K562 (cell line): ENCODE results near the gene TLCD1. TPM values are rescaled to one million over a fixed set of nuclear protein-coding genes. Genes with fewer than 3 reads are reported as not detected.

Experiments used
- ATAC-seq: fragments of 200-7000 bp; cut with Tn5 transposase; 3 replicates; pipeline ENCODE4 v1.9.1; 2020; ENCODE audit warnings: moderate library complexity
- BruUV-seq: library from RNA; stranded (reverse); fragments of 400-500 nt; replicated peaks from 2 replicates; lab custom pipeline; 2021; lab: Mats Ljungman, UMichigan
- CTCF ChIA-PET: fragments of 300-600 bp; formaldehyde crosslinking; extraction: SDS; loops from one replicate; lab custom pipeline; 2021; ENCODE audit warnings: low intra/inter-chr PET ratio; lab: Yijun Ruan, JAX
- POLR2A ChIA-PET: fragments of 300-600, 350-650 bp; sonication (Branson Sonifier 250); formaldehyde crosslinking; extraction: SDS; loops from one replicate; lab custom pipeline; 2021; ENCODE audit warnings: antibody characterized with exemption, inconsistent platforms; lab: Yijun Ruan, JAX
- DNase-seq, 4 experiments: peaks; one replicate each; pipeline versions ENCODE4 v3.0.0 to v3.0.0-alpha.2; 2011 to 2018; ENCODE audit warnings: low spot score in 3 of 4, mixed read lengths in 3 of 4; ENCODE audit errors: extremely low read depth in 1 of 4
- FAIRE-seq: peaks from 2 replicates; lab custom pipeline; 2011; peaks lifted over from hg19 to GRCh38; lab: Jason Lieb, UNC
- H2AFZ ChIP-seq: 2 replicates; pipeline ENCODE4 v1.6.0; 2011; ENCODE audit warnings: low read depth, low read length, control low read depth, inconsistent platforms
- H3K27ac ChIP-seq: fragments of 200-600 bp; 3 replicates; pipeline ENCODE4 v1.8.0; 2011; ENCODE audit warnings: low read depth, mild to moderate bottlenecking, control low read depth, inconsistent platforms, low read length, moderate library complexity, mixed read lengths; ENCODE audit errors: extremely low read depth
- H3K27me3 ChIP-seq, 2 experiments: fragments of 300-600 bp in 1 of 2; 2 replicates in 1 of 2; 3 replicates in 1 of 2; pipeline versions ENCODE4 v1.6.0 to v1.8.0; 2011; ENCODE audit warnings: inconsistent platforms in 2 of 2, low read length in 2 of 2, mild to moderate bottlenecking in 1 of 2, mixed read lengths in 1 of 2, moderate library complexity in 1 of 2; ENCODE audit not compliant: control insufficient read depth in 2 of 2, insufficient read depth in 2 of 2
- H3K36me3 ChIP-seq: fragments of 300-600 bp; 3 replicates; pipeline ENCODE4 v1.8.0; 2011; ENCODE audit warnings: mild to moderate bottlenecking, low read length, inconsistent platforms; ENCODE audit not compliant: control insufficient read depth, insufficient read depth
- H3K4me1 ChIP-seq, 2 experiments: fragments of 200-600 bp in 1 of 2; replicated peaks in 1 of 2; 2 replicates in 1 of 2; 3 replicates in 1 of 2; pipeline versions ENCODE4 v1.5.1 to v1.8.0; 2011; ENCODE audit warnings: inconsistent platforms in 2 of 2, low read length in 2 of 2, mild to moderate bottlenecking in 1 of 2, mixed read lengths in 1 of 2, moderate library complexity in 1 of 2; ENCODE audit not compliant: control insufficient read depth in 2 of 2, insufficient read depth in 2 of 2
- H3K4me2 ChIP-seq: 2 replicates; pipeline ENCODE4 v1.6.1; 2011; ENCODE audit warnings: low read length, control low read depth, inconsistent platforms, mixed read lengths; ENCODE audit not compliant: insufficient read depth
- H3K4me3 ChIP-seq: fragments of 200-600 bp; sonication (generic), shearing (Covaris generic); 2 replicates; pipeline ENCODE4 v1.5.1; 2016; ENCODE audit warnings: control low read depth, inconsistent platforms
- H3K79me2 ChIP-seq: fragments of 200-600 bp; 3 replicates; pipeline ENCODE4 v1.8.0; 2011; ENCODE audit warnings: low read length, inconsistent platforms; ENCODE audit not compliant: control insufficient read depth, insufficient read depth
- H3K9ac ChIP-seq, 2 experiments: 2 replicates each; pipeline versions ENCODE4 v1.6.0 to v1.6.1; 2011; ENCODE audit warnings: low read depth in 2 of 2, low read length in 2 of 2, control low read depth in 1 of 2, inconsistent platforms in 1 of 2, mild to moderate bottlenecking in 1 of 2, mixed read lengths in 1 of 2; ENCODE audit not compliant: insufficient read depth in 1 of 2
- H3K9me1 ChIP-seq: one replicate; pipeline ENCODE4 v1.6.0; 2011; ENCODE audit warnings: inconsistent platforms, mild to moderate bottlenecking, low read length, moderate library complexity; ENCODE audit not compliant: control insufficient read depth, insufficient read depth
- H3K9me3 ChIP-seq: replicated peaks from 2 replicates; pipeline ENCODE4 v1.5.1; 2011; ENCODE audit warnings: low read depth, low read length, inconsistent platforms; ENCODE audit not compliant: control insufficient read depth, insufficient read depth
- H4K20me1 ChIP-seq: replicated peaks from 2 replicates; pipeline ENCODE4 v1.6.1; 2011; ENCODE audit warnings: low read length, inconsistent platforms, mixed read lengths; ENCODE audit not compliant: control insufficient read depth, insufficient read depth
- CEBPB ChIP-seq: fragments of 450-650 bp; IDR thresholded peaks from 2 replicates; pipeline ENCODE4 v1.6.1; 2016; ENCODE audit warnings: missing genetic modification characterization, missing compliant biosample characterization
- DACH1 ChIP-seq: fragments of 450-650 bp; IDR thresholded peaks from 2 replicates; pipeline ENCODE4 v1.6.1; 2018; ENCODE audit not compliant: partially characterized antibody
- DEAF1 ChIP-seq: fragments of 450-650 bp; formaldehyde crosslinking; IDR thresholded peaks from 2 replicates; pipeline ENCODE4 v1.4.0; 2020; ENCODE audit warnings: mild to moderate bottlenecking, moderate library complexity
- FOXP4 ChIP-seq: sonication (generic); formaldehyde crosslinking; IDR thresholded peaks from 2 replicates; pipeline ENCODE4 v1.8.0; 2022; ENCODE audit warnings: mild to moderate bottlenecking, missing genetic modification reagents, borderline replicate concordance
- GTF2A2 ChIP-seq: IDR thresholded peaks from 2 replicates; pipeline ENCODE4 v1.6.1; 2016; ENCODE audit warnings: mild to moderate bottlenecking, missing genetic modification characterization, missing compliant biosample characterization
- ID3 ChIP-seq, 2 experiments: fragments of 250-450 bp in 1 of 2; fragments of 450-650 bp in 1 of 2; sonication (Bioruptor Pico) in 1 of 2; IDR thresholded peaks; 2 replicates each; pipeline versions ENCODE4 v1.6.1 to v1.8.0; 2016 to 2021; ENCODE audit warnings: mild to moderate bottlenecking in 2 of 2, moderate library complexity in 2 of 2, missing compliant biosample characterization in 1 of 2, missing genetic modification characterization in 1 of 2
- KDM4B ChIP-seq, 2 experiments: fragments of 450-650 bp in 1 of 2; sonication (generic) in 1 of 2; IDR thresholded peaks; 2 replicates each; pipeline ENCODE4 v1.6.1; 2016 to 2017; ENCODE audit warnings: borderline replicate concordance in 2 of 2, antibody characterized with exemption in 1 of 2, low read depth in 1 of 2, mild to moderate bottlenecking in 1 of 2
- MAFK ChIP-seq: IDR thresholded peaks from 2 replicates; pipeline ENCODE4 v1.6.1; 2011; ENCODE audit warnings: low read length, improper control_type of control experiment
- NFRKB ChIP-seq: fragments of 450-650 bp; IDR thresholded peaks from 2 replicates; pipeline ENCODE4 v1.6.1; 2016; ENCODE audit warnings: low read depth
- RBM39 ChIP-seq: fragments of 200-400 bp; formaldehyde crosslinking; optimal IDR thresholded peaks from 2 replicates; pipeline ENCODE3; 2018; ENCODE audit warnings: low read depth, low read length
- TEAD1 ChIP-seq, 2 experiments: fragments of 450-650 bp in 1 of 2; sonication (generic) in 1 of 2; formaldehyde crosslinking; IDR thresholded peaks; 2 replicates each; pipeline versions ENCODE4 v1.4.0 to v1.8.0; 2020 to 2022; ENCODE audit warnings: mild to moderate bottlenecking in 2 of 2, missing genetic modification reagents in 1 of 2
- UBTF ChIP-seq, 2 experiments: IDR thresholded peaks; 2 replicates each; pipeline ENCODE4 v1.6.1; 2012; ENCODE audit warnings: improper control_type of control experiment in 2 of 2, low read depth in 2 of 2, low read length in 2 of 2, borderline replicate concordance in 1 of 2
- ZNF133 ChIP-seq: fragments of 250-450 bp; sonication (Bioruptor Pico); IDR thresholded peaks from 2 replicates; pipeline ENCODE4 v1.4.0; 2020; ENCODE audit warnings: mild to moderate bottlenecking
- ZNF311 ChIP-seq: fragments of 250-450 bp; sonication (Bioruptor Pico); IDR thresholded peaks from 2 replicates; pipeline ENCODE4 v1.4.0; 2020; ENCODE audit warnings: mild to moderate bottlenecking, moderate library complexity
- WGBS: fragments of 100-300 bp; shearing (Covaris generic); methylation state at CpG from one replicate; pipeline ENCODE4 v1.1.6; 2016; ENCODE audit warnings: low coverage, mixed read lengths; ENCODE audit not compliant: insufficient coverage; ENCODE audit errors: missing lambda C conversion rate; 5-methylcytosine and 5-hydroxymethylcytosine counted together
- in situ Hi-C: fragments of 300-500 bp; cut with MboI; formaldehyde crosslinking; loops from 4 replicates; pipeline ENCODE4 v1.15.0; 2018; ENCODE audit warnings: inconsistent platforms, mixed read lengths
- intact Hi-C: fragments of 100-400 bp; cut with micrococcal nuclease; formaldehyde crosslinking; loops from 2 replicates; pipeline ENCODE4 v1.14.2; 2022
- polyA plus RNA-seq, 8 experiments: library from polyadenylated mRNA; depleted of rRNA in 4 of 8; stranded (reverse) in 5 of 8; unstranded in 3 of 8; fragments of >200 nt; fragmentation: Nextera tagmentation in 2 of 8; fragmentation: Illumina TruSeq in 1 of 8; extraction: Ambion mirVana in 2 of 8; extraction: Trizol in 1 of 8; gene quantifications; 2 replicates each; pipeline versions ENCODE4 v1.2.1 to v1.2.3, GENCODE V29; 2011 to 2014; ENCODE audit warnings: inconsistent platforms in 1 of 8, missing spikeins in 1 of 8
- total RNA-seq, 7 experiments: library from RNA; depleted of rRNA in 6 of 7; stranded (reverse); fragments of >200 nt in 6 of 7; fragmentation: Illumina TruSeq in 2 of 7; extraction: Trizol in 2 of 7; gene quantifications; 2 replicates each; pipeline versions ENCODE4 v1.2.1 to v1.2.3, GENCODE V29; 2011 to 2021; ENCODE audit warnings: low replicate concordance in 1 of 7

Gene TLCD1
- total and polyA plus RNA-seq, 9 of the 15 experiments (the other 6 are each of a cell fraction or from before 2014, with no cell fraction given), result 6.8 to 37.7 (median 21.7) TPM

GRCh38 chr17:28712705-28713415 lies 13.2 kb downstream of the TLCD1 start:
- peaks cover 13% of the 10 kb centered on the region for H3K79me2 ChIP-seq
- no peak for ATAC-seq
- 0 out of 2 replicates have a peak, but pooled peaks cover 2% of the 10 kb centered on the region for H3K9me3 ChIP-seq
- peak overlapping the region; percentile 85 for H2AFZ ChIP-seq
- H3K9me1 ChIP-seq, result no peaks in the 10 kb centered on the region
- peak overlapping the region; percentile 99 for H3K4me2 ChIP-seq
- peak overlapping the region; percentile 88; the same call in 2 of the 3 replicates for H3K27ac ChIP-seq
- H3K36me3 ChIP-seq, result no peaks in the 10 kb centered on the region
- in situ Hi-C loops (no loop called here), intact Hi-C loops (no loop called here)
- POLR2A ChIA-PET, result interaction anchor here (0.6 to 8.7 kb wide), 9 partner anchors 9 to 184 kb away, joined by 3 to 133 read pairs (median 5); partner anchors contain the start of genes RPL23A and TRAF4
- no peaks in the 10 kb centered on the region for H4K20me1 ChIP-seq
- peaks cover 14 to 44% of the 10 kb centered on the region in 2 experiments for H3K4me1 ChIP-seq
- DNase-seq, result no peak
- 0 out of 5 replicates have a peak, but pooled peaks cover 0 to 11% of the 10 kb centered on the region in 2 experiments for H3K27me3 ChIP-seq
- CTCF ChIA-PET, result no interaction called here
- no peak for FAIRE-seq
- WGBS, result 60% methylated on average over 7 of the region's 7 CpGs
- peak overlapping the region; percentile 0 to 79; a peak in 1 of 4 replicates for H3K9ac ChIP-seq
- no TSS peak for BruUV-seq
- H3K4me3 ChIP-seq, result no peak overlapping the region
- TF ChIP-seq NFRKB (no peak), DEAF1 (CRISPR knock-in tag) (no peak), TEAD1 (CRISPR knock-in tag; IDR thresholded peaks at IDR 0.05) (peak in 1 of 2 experiments; percentile 16; a peak in 1 of 4 replicates), FOXP4 (CRISPR knock-in tag) (0 out of 2 replicates have a peak, but pooled peaks have one; percentile 27), MAFK (no peak), DACH1 (no peak), KDM4B (IDR thresholded peaks at IDR 0.05; ENCODE audit: borderline replicate concordance in 2 of 2, low read depth in 1 of 2) (0 out of 4 replicates have a peak, but pooled peaks of 1 of the 2 experiments have one; percentile 20), RBM39 (peak; percentile 64), GTF2A2 (tag) (no peak), ID3 (CRISPR knock-in tag; IDR thresholded peaks at IDR 0.05) (no peak), ID3 (tag; IDR thresholded peaks at IDR 0.05) (no peak), UBTF (IDR thresholded peaks at IDR 0.05; ENCODE audit: borderline replicate concordance in 1 of 2, low read depth in 2 of 2, low read length in 2 of 2) (no peak), ZNF133 (CRISPR knock-in tag) (no peak), ZNF311 (CRISPR knock-in tag) (no peak), CEBPB (no peak)
